Pancreas (tissue), 10 donors: ENCODE results near the gene LIMA1. TPM values are rescaled to one million over a fixed set of nuclear protein-coding genes. Genes with fewer than 3 reads are reported as not detected.
A peak's percentile ranks its signal among the peaks of the same experiment; 100 is the strongest.

Experiments used
- ATAC-seq, 4 donors: fragments of 200-7000 bp; cut with Tn5 transposase; one replicate each; pipeline versions ENCODE4 v1.8.0 to v1.9.1; 2020; ENCODE audit warnings: mild to moderate bottlenecking in 4 of 4, moderate library complexity in 4 of 4
- DNase-seq, 6 donors: peaks; one replicate each; pipeline ENCODE4 v3.0.0-alpha.2; 2020
- FAIRE-seq: peaks from 2 replicates; lab custom pipeline; 2012; peaks lifted over from hg19 to GRCh38; lab: Jason Lieb, UNC
- H3K27ac ChIP-seq, 4 donors: fragments of 200-600 bp; sonication (generic); 1 replicate in 3 of 4; 2 replicates in 1 of 4; pipeline versions ENCODE4 v1.5.0 to v1.8.0; 2020
- H3K27me3 ChIP-seq, 4 donors: fragments of 200-600 bp; one replicate each; pipeline ENCODE4 v1.8.0; 2021
- H3K36me3 ChIP-seq, 3 donors: fragments of 200-600 bp; sonication (generic) in 1 of 3; one replicate each; pipeline versions ENCODE4 v1.5.0 to v1.8.0; 2020 to 2021
- H3K4me1 ChIP-seq, 3 donors: fragments of 200-600 bp; one replicate each; pipeline ENCODE4 v1.8.0; 2021
- H3K4me3 ChIP-seq, 4 donors: fragments of 200-600 bp; sonication (generic) in 2 of 4; one replicate each; pipeline versions ENCODE4 v1.5.0 to v1.8.0; 2020 to 2021
- H3K9me3 ChIP-seq, 4 donors: fragments of 200-600 bp; one replicate each; pipeline ENCODE4 v1.8.0; 2021
- WGBS, 2 donors: extraction: QIAGEN DNeasy Blood & Tissue Kit; methylation state at CpG; one replicate each; pipeline ENCODE4 v1.1.7; 2013; 5-methylcytosine and 5-hydroxymethylcytosine counted together
- intact Hi-C, 3 donors: fragments of 100-400 bp; cut with DNase I; formaldehyde crosslinking; loops; one replicate each; pipeline versions ENCODE4 v1.11.1 to v1.14.2; 2022
- polyA plus RNA-seq, 2 donors: library from polyadenylated mRNA; stranded (reverse); fragments of 200-250 nt; gene quantifications; one replicate each; pipeline ENCODE4 v1.2.3, GENCODE V29; 2013
- total RNA-seq, 6 donors: library from RNA; stranded (reverse); fragmentation: NEBNext Ultra II Directional in 4 of 6; extraction: Animal tissue kit (Norgen Biotek cat#: 25700) in 4 of 6; gene quantifications; one replicate each; pipeline versions ENCODE4 v1.2.1 to v1.2.4, GENCODE V29; 2021 to 2023
- TF ChIP-seq, protein P1 (sequence below), 4 donors: fragments of 200-600 bp; sonication (generic) in 3 of 4; IDR thresholded peaks; one replicate each; pipeline versions ENCODE4 v1.5.0 to v1.8.0; 2021; ENCODE audit warnings: antibody characterized with exemption in 4 of 4
- donor health status: healthy with polysubstance abuse.
- donor health status: DM: no; HTN: no; CAD: no; lungs with moderate emphysema.
- donor health status: DM: no; HTN: no; CAD: no.
- donor health status: control.
- donor health status: control.
- donor health status: Bipolar disorder and iron deficiency.
- donor health status: DM: yes; HTN: yes; CAD: no.
- donor health status: DM: no; HTN: no; CAD: no.
- donor health status: DM: no; HTN: no; CAD: no.
- donor health status: DM: yes; HTN: yes; CAD: no.

The LIMA1 gene
- total and polyA plus RNA-seq, 8 donors = 17.6 to 50.3 (median 25.1) TPM

- DNase-seq (no peak), FAIRE-seq (no peak), ATAC-seq (no peak)
- H3K27ac ChIP-seq = no peak overlapping the region
- H3K9me3 ChIP-seq = no peaks in the 10 kb centered on the region
- intact Hi-C loops = no loop called here
- TF ChIP-seq, protein P1, sequence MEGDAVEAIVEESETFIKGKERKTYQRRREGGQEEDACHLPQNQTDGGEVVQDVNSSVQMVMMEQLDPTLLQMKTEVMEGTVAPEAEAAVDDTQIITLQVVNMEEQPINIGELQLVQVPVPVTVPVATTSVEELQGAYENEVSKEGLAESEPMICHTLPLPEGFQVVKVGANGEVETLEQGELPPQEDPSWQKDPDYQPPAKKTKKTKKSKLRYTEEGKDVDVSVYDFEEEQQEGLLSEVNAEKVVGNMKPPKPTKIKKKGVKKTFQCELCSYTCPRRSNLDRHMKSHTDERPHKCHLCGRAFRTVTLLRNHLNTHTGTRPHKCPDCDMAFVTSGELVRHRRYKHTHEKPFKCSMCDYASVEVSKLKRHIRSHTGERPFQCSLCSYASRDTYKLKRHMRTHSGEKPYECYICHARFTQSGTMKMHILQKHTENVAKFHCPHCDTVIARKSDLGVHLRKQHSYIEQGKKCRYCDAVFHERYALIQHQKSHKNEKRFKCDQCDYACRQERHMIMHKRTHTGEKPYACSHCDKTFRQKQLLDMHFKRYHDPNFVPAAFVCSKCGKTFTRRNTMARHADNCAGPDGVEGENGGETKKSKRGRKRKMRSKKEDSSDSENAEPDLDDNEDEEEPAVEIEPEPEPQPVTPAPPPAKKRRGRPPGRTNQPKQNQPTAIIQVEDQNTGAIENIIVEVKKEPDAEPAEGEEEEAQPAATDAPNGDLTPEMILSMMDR (IDR thresholded peaks at IDR 0.05) = no peak
- no peaks in the 10 kb centered on the region for H3K4me1 ChIP-seq
- no peaks in the 10 kb centered on the region for H3K27me3 ChIP-seq
- no peak overlapping the region for H3K4me3 ChIP-seq
- 97 to 99% methylated on average over 4 of the region's 4 CpGs for WGBS, 2 donors
- H3K36me3 ChIP-seq = peaks cover 0 to 7% (median 0%) of the 10 kb centered on the region in 3 donors
These were observed 91.1 kb downstream of the LIMA1 start for GRCh38 chr12:50192236-50192635.

- TF ChIP-seq, protein P1 (IDR thresholded peaks at IDR 0.05) = no peak
- no peak for ATAC-seq
- DNase-seq = no peak
- FAIRE-seq = no peak
- no peaks in the 10 kb centered on the region for H3K9me3 ChIP-seq
- no peak overlapping the region for H3K4me3 ChIP-seq
- peaks cover 0 to 7% (median 0%) of the 10 kb centered on the region in 3 donors for H3K36me3 ChIP-seq
- intact Hi-C loops = no loop called here
- peaks cover 0 to 7% (median 3%) of the 10 kb centered on the region in 3 donors for H3K4me1 ChIP-seq
- H3K27ac ChIP-seq = no peak overlapping the region
- 88 to 92% methylated on average over 1 of the region's 1 CpG for WGBS, 2 donors
- H3K27me3 ChIP-seq = no peaks in the 10 kb centered on the region
These were observed 92.5 kb downstream of the LIMA1 start for GRCh38 chr12:50190859-50191258.

DNA sequence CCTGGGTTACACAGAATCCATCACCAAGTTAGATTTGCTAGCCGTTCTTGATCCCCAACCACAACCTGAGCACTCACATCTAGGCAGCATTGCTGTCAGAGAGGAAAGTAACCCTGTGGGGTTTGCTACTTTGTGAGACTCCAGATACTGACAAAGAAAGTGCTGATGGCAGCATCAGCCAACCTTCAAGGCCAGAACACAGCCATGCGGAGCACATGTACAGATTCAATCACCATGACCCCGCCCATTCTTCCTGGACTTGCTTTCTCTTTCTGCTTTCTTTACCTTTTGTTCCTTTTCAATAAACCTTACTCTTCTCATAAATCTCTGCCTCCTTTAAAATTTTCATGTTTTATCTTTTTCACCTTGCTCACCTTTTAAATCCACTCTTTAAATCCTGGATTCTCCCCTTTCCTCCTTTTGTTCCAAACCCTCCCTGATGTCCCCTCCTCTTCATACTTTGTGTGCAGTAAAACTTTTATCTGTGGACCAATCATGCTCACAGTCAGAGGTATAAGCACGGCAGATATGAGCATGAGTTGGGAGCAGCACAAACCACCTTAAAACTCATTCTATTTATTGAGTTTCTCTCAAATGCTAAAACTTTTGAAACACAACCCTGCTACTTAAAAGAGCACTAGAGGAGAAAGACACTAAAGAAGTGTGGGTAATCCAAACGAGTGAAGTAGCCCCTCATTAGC lies 94.3 kb downstream of the LIMA1 start:
- ATAC-seq (no peak), DNase-seq (no peak), FAIRE-seq (no peak)
- Histone ChIP-seq H3K27ac (no peak overlapping the region), H3K4me3 (no peak overlapping the region), H3K4me1 (peaks cover 0 to 9% (median 5%) of the 10 kb centered on the region in 3 donors), H3K9me3 (no peaks in the 10 kb centered on the region), H3K36me3 (no peaks in the 10 kb centered on the region), H3K27me3 (no peaks in the 10 kb centered on the region)
- intact Hi-C loops = loop anchor here in 1 of 3 donors (10.0 kb wide), 1 partner anchor 126 kb away; no protein-coding TSS in a partner anchor
- WGBS, 2 donors = 80 to 85% methylated on average over 5 of the region's 5 CpGs
- TF ChIP-seq, protein P1 (IDR thresholded peaks at IDR 0.05) = no peak

DNA sequence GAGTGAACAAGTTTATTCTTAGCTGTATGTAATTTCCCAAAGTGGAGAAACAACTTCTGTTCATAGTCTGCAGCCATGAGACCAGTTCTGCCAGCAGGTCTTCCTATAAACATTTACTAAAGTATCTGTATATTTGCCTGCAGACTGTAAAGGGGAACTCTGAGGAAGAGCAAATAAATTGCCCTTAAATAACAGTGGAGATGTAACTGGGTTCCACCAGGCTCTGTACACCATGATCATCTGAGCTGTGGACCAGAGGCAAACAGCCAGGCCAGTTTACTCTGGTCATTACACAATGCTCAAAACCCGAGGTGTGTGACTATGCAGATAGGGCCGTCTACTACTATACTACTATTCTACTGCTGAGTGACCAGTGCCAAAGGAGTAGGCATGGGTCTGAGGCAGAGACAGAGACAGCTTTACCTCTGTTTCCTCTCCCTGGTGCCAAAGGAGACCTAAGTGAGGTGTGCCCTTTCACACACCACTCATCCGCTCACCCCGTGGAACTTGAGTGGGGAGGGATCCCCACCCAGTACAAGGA lies 95.0 kb downstream of the LIMA1 start:
- TF ChIP-seq, protein P1 (IDR thresholded peaks at IDR 0.05) = no peak
- peaks cover 0 to 9% (median 5%) of the 10 kb centered on the region in 3 donors for H3K4me1 ChIP-seq
- H3K4me3 ChIP-seq = no peak overlapping the region
- WGBS, 2 donors = 70% methylated on average over 4 of the region's 4 CpGs
- no peaks in the 10 kb centered on the region for H3K36me3 ChIP-seq
- FAIRE-seq (no peak), DNase-seq (no peak), ATAC-seq (peak in 2 of 4 donors; percentile 37 to 59)
- intact Hi-C loops = loop anchor here in 1 of 3 donors (10.0 kb wide), 1 partner anchor 126 kb away; no protein-coding TSS in a partner anchor
- H3K27me3 ChIP-seq = no peaks in the 10 kb centered on the region
- H3K9me3 ChIP-seq = no peaks in the 10 kb centered on the region
- H3K27ac ChIP-seq = no peak overlapping the region
